HG02938 (cell line): Measurements from ENCODE around the gene UBE2S.
"Not testable (repeated sequence)": the region's sequence is repeated elsewhere in the genome, so short reads cannot be mapped to it uniquely, and the experiment has no call there.

Experiments
- ATAC-seq: cut with Tn5 transposase; IDR thresholded peaks from one replicate; pipeline ENCODE4 v1.9.1; 2021; ENCODE audit warnings: mild to moderate bottlenecking, moderate library complexity; ENCODE audit not compliant: unreplicated experiment

The UBE2S gene

GRCh38 chr19:55406826-55407549, 600 bp downstream of the UBE2S start:
- ATAC-seq: no peak

GRCh38 chr19:55406091-55406825, 1.3 kb downstream of the UBE2S start:
- ATAC-seq: no peak

- no peak for ATAC-seq
These were observed 1.9 kb downstream of the UBE2S start for GRCh38 chr19:55405638-55406037.

GRCh38 chr19:55402509-55402908, 5.1 kb downstream of the UBE2S start:
- no peak for ATAC-seq

GRCh38 chr19:55401390-55401789, 6.2 kb downstream of the UBE2S start:
- not testable (repeated sequence) for ATAC-seq

- ATAC-seq: no peak
These were observed 7.1 kb downstream of the UBE2S start for GRCh38 chr19:55400281-55401087.

- no peak for ATAC-seq
These were observed 9.2 kb downstream of the UBE2S start for GRCh38 chr19:55398200-55398925.

GRCh38 chr19:55392820-55393761, 14.5 kb downstream of the UBE2S start:
- ATAC-seq: no peak

- ATAC-seq: no peak
These were observed 15.6 kb downstream of the UBE2S start for GRCh38 chr19:55391702-55392615.

GRCh38 chr19:55391191-55391670, 16.4 kb downstream of the UBE2S start:
- no peak for ATAC-seq

- ATAC-seq: no peak
These were observed 17.1 kb downstream of the UBE2S start for GRCh38 chr19:55390461-55390880.

GRCh38 chr19:55389386-55390317, 17.9 kb downstream of the UBE2S start:
- ATAC-seq: no peak

- no peak for ATAC-seq
These were observed 19.7 kb downstream of the UBE2S start for GRCh38 chr19:55387736-55388497.

GRCh38 chr19:55386493-55386971, 21.1 kb downstream of the UBE2S start:
- ATAC-seq: no peak

GRCh38 chr19:55385724-55386492, 21.7 kb downstream of the UBE2S start, which contains the start of gene RPL28:
Gene RPL28, plus strand, starts transcription at chr19:55385932. Its CDS starts 426 bp downstream, at chr19:55386358.
- peak; percentile 74 for ATAC-seq
